Activated effector memory CD4-positive, alpha-beta T cell treated with anti-CD3 and anti-CD28 coated beads, Interleukin-2, amount 50 U/mL, for 16 hours (primary cell): Measurements from ENCODE around the gene DQX1.

Experiments
- DNase-seq: peaks from one replicate; pipeline ENCODE4 v3.0.0-alpha.2; 2020

The DQX1 gene

DNA sequence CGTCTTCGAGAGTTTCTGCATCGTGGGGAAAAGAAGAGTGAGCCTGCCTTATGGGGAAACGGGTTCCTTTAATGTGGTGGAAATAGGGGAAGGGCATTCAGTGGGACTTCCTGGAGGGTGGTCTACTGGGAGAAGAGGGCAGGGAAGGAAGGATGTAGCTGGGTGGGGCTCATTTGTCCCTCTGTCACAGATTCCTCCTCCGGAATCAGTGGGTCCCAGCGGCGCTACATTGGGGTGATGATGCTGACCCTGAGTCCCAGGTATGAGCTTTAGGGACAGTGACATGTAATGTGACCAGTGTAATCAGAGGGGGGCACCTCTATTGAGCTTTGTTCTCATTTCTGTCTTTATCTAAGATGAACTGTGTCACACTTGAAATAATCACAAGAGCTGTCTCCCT lies 5.6 kb upstream of the DQX1 start:
- no peak for DNase-seq

DNA sequence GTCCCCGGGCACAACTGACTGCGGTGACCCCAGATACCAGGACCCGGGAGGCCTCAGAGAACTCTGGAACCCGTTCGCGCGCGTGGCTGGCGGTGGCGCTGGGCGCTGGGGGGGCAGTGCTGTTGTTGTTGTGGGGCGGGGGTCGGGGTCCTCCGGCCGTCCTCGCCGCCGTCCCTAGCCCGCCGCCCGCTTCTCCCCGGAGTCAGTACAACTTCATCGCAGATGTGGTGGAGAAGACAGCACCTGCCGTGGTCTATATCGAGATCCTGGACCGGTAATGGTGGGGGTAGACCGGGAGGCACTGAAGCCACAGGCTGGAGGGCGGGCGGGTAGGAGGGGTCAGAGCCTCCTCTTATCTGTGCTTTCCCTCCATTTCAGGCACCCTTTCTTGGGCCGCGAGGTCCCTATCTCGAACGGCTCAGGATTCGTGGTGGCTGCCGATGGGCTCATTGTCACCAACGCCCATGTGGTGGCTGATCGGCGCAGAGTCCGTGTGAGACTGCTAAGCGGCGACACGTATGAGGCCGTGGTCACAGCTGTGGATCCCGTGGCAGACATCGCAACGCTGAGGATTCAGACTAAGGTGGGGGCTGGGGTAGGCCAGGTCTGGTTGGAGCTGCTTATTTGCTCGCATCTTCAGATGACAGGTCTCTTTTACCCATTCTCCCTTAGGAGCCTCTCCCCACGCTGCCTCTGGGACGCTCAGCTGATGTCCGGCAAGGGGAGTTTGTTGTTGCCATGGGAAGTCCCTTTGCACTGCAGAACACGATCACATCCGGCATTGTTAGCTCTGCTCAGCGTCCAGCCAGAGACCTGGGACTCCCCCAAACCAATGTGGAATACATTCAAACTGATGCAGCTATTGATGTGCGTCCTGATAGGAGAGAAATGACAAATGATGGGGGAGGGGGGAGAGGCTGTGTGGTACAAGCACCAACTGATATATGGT lies 4.5 kb upstream of the DQX1 start:
- DNase-seq = peak; percentile 81

DNA sequence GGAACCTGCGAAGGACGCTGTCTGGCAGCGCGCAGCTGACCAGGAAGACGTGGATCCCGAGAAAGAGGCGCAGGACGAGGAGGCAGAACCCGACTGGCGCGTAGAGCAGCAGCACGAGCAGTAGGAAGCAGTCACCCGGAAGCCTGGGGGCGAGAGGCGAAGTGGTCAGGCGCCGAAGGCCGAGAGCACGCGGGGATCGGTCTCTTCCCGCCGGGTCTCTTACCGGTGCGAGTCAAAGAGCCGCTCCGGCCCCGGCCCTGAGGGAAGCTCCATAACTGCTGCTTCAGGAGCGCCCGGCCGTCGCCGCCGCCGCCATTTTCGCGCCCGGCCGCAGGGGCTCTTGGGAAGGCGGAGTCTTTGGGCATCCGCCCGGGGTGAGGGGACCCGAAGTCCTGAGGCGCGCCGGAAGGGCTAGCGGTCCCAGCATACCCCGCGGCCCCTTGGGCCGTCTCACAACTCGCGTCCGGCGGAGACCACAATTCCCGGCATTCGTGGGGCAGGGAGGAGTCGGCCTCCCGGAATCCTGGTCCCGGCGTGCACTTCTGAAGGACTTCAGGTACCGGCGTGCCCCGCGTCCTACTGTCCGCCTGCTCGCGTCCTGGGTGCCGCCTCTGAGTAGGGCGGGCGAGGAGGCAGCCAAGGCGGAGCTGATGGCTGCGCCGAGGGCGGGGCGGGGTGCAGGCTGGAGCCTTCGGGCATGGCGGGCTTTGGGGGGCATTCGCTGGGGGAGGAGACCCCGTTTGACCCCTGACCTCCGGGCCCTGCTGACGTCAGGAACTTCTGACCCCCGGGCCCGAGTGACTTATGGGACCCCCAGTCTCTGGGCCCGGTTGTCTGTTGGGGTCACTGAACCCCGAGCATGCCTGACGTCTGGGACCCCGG lies 3.6 kb upstream of the DQX1 start, which contains the start of the genes AUP1 and HTRA2:
TSS of gene AUP1 (minus strand) at position 350 of the 882 bp plus-strand sequence. CDS start at position 273, 77 bp downstream.
TSS of gene HTRA2 (plus strand) at position 577 of the 882 bp plus-strand sequence. CDS start at position 651, 74 bp downstream.
- peak; percentile 96 for DNase-seq

- DNase-seq = no peak
Measured at GRCh38 chr2:74528600-74529356, 2.7 kb upstream of the DQX1 start.

GRCh38 chr2:74527741-74528140 lies 1.7 kb upstream of the DQX1 start:
- no peak for DNase-seq

GRCh38 chr2:74526649-74527230 lies 709 bp upstream of the DQX1 start:
- no peak for DNase-seq

DNA sequence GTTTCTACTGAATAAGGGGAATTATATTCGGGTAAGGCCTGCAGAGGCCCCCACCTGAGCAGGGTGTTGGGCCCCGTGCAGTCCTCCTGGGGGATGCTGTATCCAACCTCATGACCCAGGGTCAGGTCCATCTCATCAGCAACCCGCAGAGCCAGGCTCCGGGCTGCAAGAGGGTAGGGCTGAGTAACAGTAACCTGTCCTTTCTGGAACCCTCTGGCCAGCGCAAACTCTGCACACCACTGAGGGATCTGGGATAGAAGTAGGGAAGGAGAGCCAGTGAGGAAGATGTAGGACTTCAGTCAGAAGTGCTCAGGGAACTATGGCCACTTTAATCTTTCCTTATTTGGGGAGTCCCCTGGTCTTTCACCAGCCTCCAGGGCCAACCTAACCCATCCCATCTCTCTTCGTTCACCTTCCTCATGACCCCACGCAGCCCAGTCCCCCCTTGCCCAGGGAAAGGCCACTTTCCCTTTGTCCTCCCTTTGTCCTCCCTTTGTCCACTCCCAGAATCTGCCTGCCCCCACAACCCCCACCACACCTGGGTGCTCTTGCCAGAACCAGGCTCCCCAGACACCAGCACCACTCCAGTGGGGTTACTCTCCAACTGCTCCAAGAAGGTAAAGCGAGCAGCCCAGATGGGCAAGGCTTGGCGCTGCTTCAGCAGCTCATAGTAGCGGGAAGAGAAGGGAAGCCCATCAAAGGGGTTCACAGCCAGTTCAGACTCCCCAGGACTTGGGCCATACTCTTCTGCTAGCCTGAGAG lies 895 bp downstream of the DQX1 start:
- no peak for DNase-seq

- DNase-seq = no peak
Measured at GRCh38 chr2:74524005-74524404, 2.0 kb downstream of the DQX1 start.

DNA sequence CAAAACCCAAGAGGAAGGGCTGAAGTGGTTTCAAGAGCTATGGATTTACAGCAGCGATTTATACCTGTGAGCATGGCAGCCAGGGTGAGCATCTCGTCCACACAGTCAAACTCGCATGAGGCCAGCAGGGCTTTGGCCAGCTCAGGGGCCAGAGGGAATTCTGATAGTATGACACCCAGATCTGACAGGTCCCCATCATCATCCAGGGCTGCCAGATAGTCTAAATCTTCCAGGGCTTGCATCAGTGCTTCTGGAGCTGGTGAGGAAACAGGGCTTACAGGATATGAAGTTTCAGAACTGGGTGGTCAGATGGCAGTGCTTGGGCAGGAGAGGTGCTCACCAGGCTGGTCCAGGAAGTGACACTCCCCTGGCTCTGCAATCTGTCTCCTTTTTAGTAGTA lies 3.5 kb downstream of the DQX1 start:
- DNase-seq = no peak

DNA sequence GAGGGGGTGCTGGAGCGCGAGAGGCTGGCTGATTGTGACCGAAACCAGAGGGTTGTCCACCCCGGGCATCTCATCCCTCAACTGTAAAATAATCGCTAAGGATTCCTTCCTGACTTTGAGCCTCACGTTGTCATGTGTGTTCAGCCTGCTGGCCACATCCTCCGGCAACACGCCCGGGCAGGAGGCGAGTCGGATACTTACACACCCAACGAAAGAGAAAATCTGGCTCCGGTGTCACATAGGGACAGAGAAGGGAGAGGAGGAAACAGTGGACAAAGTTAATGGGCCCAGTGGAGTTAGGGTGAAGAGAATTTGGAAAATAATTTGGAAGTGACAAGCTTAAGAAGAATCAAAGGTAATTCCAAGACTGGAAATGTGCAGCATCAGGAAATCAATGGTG lies 9.4 kb downstream of the DQX1 start:
- peak; percentile 27 for DNase-seq

- DNase-seq = peak; percentile 92
Measured at GRCh38 chr2:74515981-74516633, 9.9 kb downstream of the DQX1 start.

- no peak for DNase-seq
Measured at GRCh38 chr2:74515271-74515980, 10.6 kb downstream of the DQX1 start.

DNA sequence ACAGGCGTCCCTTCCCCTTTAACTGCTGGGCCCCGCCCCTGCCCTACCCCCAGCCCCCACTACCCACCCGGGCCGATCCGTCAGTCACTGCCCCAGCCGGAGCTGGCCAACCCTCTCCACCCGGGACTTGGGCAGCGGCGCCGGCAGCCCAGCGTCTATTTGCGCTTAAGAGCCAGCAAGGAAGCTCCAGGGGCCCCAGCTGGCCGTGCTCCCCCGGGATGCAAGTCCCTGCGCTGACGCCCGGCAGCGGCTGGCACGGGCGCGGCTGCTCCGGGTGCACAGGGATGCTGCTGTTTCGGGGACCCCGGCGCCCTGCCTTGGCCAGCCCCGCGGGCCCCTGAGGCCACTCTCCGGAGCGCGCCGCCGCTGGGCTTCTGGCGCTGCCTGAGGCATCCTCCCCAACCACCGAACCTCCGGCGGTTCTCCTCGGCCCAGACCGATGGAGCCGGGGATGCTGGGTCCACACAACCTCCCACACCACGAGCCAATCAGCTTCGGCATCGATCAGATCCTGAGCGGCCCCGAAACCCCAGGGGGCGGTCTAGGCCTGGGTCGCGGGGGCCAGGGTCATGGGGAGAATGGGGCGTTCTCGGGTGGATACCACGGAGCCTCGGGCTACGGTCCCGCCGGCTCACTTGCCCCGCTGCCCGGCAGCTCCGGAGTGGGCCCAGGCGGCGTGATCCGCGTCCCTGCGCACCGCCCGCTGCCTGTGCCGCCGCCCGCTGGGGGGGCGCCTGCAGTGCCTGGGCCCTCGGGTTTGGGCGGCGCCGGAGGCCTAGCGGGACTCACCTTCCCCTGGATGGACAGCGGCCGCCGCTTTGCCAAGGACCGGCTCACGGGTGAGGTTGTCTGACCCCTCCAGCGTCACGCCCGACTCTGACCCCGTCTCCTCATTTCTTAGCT lies 11.4 kb downstream of the DQX1 start, which contains the start of gene TLX2:
TSS of gene TLX2 (plus strand) at position 83 of the 903 bp plus-strand sequence. CDS start at position 440, 357 bp downstream.
- peak; percentile 63 for DNase-seq

DNA sequence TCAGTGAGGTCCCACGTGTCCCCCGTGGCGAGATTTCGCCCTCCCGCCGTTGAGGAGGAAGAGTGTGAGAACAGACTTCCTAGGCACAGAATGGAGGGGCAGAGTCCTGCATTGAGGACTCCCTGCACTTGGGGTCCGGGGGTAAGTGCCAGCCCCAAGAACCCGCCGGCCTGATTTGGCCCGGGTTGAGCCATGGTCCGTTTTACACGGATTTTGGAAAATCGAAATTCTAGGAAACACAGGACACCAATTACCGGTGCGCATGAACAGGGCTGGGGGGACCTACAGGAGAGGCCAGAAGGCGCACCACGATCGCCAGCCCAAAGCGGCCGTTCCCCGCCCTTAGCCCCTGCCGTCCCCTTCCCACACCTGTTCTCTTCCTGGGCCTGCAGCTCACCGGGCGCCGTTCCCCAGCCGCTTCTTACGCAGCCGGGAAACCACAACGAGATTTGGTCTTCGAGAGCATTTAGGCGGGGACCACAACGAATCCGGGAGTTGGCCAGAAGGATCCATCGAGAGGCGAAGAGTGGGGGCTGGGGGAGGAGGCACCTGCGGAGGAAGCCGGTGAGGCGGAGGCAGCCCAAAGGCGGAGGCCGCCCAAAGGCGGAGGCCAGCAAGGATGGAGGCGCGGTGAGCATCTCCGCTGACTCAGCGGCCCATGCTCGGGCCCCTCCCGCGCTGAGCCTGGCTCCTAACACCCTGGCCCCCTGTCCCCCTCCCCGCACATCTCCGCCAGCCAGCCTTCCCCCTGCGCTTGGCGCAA lies 12.2 kb downstream of the DQX1 start:
- DNase-seq = peak; percentile 73

GRCh38 chr2:74512744-74513604 lies 13.1 kb downstream of the DQX1 start:
- no peak for DNase-seq

DNA sequence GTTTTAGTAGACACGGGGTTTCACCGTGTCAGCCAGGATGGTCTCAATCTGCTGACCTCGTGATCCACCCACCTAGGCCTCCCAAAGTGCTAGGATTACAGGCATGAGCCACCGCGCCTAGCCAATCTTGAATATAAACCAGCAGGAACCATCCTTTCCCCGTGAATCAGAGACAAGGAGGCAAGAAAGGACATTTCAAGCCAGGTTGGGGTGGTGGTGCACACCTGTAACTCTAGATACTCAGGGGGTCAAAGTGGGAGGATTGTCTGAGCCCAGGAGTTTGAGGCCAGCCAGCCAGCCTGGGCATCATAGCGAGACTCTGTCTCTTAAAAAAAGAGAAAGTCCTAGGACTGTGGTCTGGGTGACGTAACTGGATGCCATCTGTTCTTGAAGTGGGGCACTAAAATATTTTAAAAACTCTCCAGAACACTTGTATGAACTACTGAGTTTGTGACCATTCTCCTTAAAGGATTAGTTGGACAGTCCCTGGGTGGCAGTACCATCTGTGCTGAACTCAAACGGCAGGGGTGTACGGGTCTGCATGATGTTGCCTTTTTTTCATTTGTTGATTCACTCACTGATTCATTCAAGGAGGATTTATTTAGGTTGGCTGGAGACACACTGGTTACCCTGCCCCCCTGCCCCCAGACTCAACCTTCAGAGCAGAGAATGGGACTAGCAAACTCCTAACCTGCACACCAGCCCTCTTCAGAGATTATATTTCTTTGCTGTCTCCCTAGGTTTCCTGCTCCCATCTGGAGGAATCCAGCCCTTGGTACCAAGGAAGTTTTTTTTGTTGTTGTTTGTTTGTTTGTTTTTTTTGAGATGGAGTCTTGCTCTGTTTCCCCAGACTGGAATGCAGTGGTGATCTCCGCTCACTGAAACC lies 14.7 kb downstream of the DQX1 start:
- peak; percentile 25 for DNase-seq
